AG04450 (cell line): ENCODE data around the gene E2F3. TPM values are rescaled to one million over a fixed set of nuclear protein-coding genes. Genes with fewer than 3 reads are reported as not detected.
A peak's percentile ranks its signal among the peaks of the same experiment; 100 is the strongest.

ENCODE experiments used
- CTCF ChIA-PET: fragments of 300-600, 350-600 bp; formaldehyde crosslinking; extraction: SDS; loops from one replicate; lab custom pipeline; 2022; ENCODE audit warnings: antibody characterized with exemption, inconsistent platforms; lab: Charles Lee
- POLR2A ChIA-PET: fragments of 350-600 bp; formaldehyde crosslinking; extraction: SDS; loops from one replicate; lab custom pipeline; 2021; ENCODE audit warnings: antibody characterized with exemption, inconsistent platforms; lab: Yijun Ruan, JAX
- DNase-seq: peaks from one replicate; pipeline ENCODE4 v3.0.0-alpha.2; 2011; ENCODE audit warnings: low read depth, low spot score
- H3K27ac ChIP-seq: one replicate; pipeline ENCODE4 v1.5.1; 2012; ENCODE audit warnings: low read depth, low read length, control low read depth
- H3K27me3 ChIP-seq: one replicate; pipeline ENCODE4 v1.6.0; 2012; ENCODE audit warnings: low read length; ENCODE audit not compliant: control insufficient read depth, insufficient read depth
- H3K4me3 ChIP-seq: 2 replicates; pipeline ENCODE4 v1.5.1; 2011; ENCODE audit warnings: mild to moderate bottlenecking, low read depth, low read length, control low read depth
- H3K9me3 ChIP-seq: 2 replicates; pipeline ENCODE4 v1.5.1; 2012; ENCODE audit warnings: low read length; ENCODE audit not compliant: control insufficient read depth, insufficient read depth
- CTCF ChIP-seq: IDR thresholded peaks from 2 replicates; pipeline ENCODE4 v1.5.1; 2011; ENCODE audit warnings: low read depth, low read length, control low read depth, inconsistent platforms
- polyA minus RNA-seq: library from RNA; depleted of rRNA, polyadenylated mRNA; stranded (reverse); fragments of >200 nt; gene quantifications from 2 replicates; pipeline ENCODE4 v1.2.3, GENCODE V29; 2011; rRNA and poly(A)+ RNA removed
- polyA plus RNA-seq: library from polyadenylated mRNA; depleted of rRNA; stranded (reverse); fragments of >200 nt; gene quantifications from 2 replicates; pipeline ENCODE4 v1.2.3, GENCODE V29; 2011; rRNA removed

Gene E2F3
- polyA plus RNA-seq: 10.4 and 10.7 TPM in 2 replicates
- 9.1 and 9.5 TPM in 2 replicates for polyA minus RNA-seq

DNA sequence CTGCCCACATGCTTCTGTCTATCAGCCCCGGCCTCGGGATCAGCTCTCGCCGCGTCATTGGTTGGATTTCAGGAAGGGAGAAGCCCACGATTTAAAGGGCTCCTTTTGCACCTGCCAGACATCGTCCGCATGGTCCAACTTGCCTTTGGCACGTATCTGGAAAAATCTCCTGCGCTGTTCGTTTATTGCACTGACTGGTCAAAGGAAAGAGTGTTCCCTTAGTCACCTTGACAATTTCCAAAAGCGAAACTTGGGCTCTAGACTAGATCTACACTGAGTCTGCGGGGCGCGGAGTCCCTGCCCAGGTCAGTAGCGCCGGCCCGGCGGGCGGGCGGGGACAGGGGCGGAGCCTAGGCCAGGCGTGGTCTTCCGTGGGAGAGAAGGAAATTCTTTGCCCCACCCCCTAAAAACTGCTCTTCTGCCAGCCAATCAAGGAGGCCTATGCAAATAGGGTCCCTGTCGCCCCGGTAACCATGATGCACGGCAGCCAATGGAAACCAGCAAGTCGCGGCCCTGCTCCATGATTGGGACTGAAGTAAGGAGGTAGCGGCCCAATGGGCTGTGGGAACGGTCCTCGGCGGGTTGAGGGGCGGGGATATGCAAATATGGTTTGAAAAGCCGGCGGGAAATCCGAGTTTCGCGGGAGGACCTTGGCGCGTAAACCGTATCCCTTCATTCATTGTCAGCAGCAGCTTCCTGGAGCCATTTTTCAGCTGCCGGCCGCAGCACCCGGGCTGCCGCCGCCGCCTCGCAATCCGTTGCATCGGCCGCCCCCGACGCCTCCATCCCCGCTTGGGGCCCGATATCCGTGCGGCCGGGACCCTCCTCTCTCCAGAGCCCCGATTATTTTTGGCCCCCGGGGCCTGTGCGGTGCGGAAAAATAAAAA is at the start of gene E2F3:
E2F3 (plus strand) TSS at position 675 of the 887 bp plus-strand sequence. CDS start 354 bp downstream, outside the sequence.
- TF ChIP-seq CTCF: no peak
- peak; percentile 100 for DNase-seq
- H3K9me3 ChIP-seq: no peaks in the 10 kb centered on the region; the same call in none of the 2 replicates
- POLR2A ChIA-PET: no interaction called here
- peak within 1 kb of the TSS; percentile 87 for H3K4me3 ChIP-seq
- no peaks in the 10 kb centered on the region for H3K27me3 ChIP-seq
- H3K27ac ChIP-seq: peak within 1 kb of the TSS; percentile 65
- CTCF ChIA-PET: interaction anchor here (2.4 kb wide), 1 partner anchor 126 kb away, joined by 8 read pairs; no protein-coding TSS in a partner anchor

DNA sequence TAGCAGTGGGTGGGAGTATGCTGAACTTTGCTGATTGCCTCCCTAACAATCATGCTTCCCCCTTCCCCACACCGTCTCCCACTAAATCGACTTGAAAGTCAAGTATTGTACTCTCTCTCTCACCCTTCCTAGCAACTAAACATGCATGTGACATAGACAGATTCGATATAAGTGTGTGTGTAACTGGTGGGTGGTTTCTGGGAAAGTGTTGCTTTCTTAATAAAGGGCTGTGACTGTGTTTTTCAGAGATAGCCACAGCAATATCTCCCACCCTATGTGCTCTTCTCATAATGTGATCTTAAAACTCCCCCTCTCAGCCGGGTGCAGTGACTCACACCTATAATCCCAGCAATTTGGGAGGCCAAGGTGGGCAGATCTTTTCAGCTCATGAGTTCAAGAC is 49.3 kb upstream of the E2F3 start:
- TF ChIP-seq CTCF: no peak
- no peak overlapping the region for H3K4me3 ChIP-seq
- CTCF ChIA-PET: interaction anchor here (0.7 kb wide), 1 partner anchor 16 kb away, joined by 8 read pairs; no protein-coding TSS in a partner anchor

DNA sequence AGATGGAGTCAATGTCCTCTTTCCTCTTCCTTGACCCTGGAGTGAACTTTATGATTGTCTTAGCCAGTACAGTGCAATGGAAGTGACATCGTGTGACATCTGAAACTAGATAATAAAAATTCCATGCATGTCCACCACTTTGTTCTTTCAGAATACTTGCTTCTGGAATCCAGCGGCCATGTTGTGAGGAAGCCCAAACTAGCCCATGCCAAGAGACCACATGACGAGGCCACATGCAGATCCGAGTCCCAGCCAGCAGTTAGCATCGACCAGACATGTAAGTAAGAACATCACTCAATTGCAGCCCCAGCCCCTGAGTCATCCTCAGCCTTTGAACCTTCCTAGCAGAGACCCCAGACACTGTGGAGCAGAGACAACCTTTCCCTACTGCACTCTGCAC is 48.5 kb upstream of the E2F3 start:
- TF ChIP-seq CTCF: no peak
- H3K27me3 ChIP-seq: no peaks in the 10 kb centered on the region
- no peak overlapping the region for H3K27ac ChIP-seq
- ChIA-PET POLR2A (no interaction called here), CTCF (interaction anchor here (0.7 kb wide), 2 partner anchors 17 to 28 kb away, joined by 6 to 8 read pairs; no protein-coding TSS in a partner anchor)
- H3K9me3 ChIP-seq: peaks cover 5% of the 10 kb centered on the region; the same call in 1 of the 2 replicates
- no peak for DNase-seq
- no peak overlapping the region for H3K4me3 ChIP-seq

More for the DNA sequence above, 49.3 kb upstream of the E2F3 start:
- no peak overlapping the region for H3K27ac ChIP-seq
- H3K27me3 ChIP-seq: no peaks in the 10 kb centered on the region
- DNase-seq: no peak
- POLR2A ChIA-PET: no interaction called here
- peaks cover 5% of the 10 kb centered on the region; the same call in 1 of the 2 replicates for H3K9me3 ChIP-seq

DNA sequence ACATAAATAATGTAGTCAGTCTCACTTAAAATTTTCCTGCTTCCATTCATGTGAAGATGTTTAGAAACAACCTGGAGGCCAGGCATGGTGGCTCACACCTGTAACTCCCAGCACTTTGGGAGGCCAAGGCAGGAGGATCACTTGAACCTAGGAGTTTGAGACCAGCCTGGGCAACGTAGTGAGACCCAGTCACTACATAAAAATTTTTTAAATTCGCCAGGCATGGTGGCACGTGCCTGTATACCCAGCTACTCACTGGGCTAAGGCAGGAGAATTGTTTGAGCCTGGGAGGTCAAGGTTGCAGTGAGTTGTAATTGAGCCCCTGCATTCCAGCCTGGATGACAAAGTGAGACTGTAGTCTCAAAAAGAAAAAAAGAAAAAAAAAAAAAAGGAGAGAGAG is 47.3 kb upstream of the E2F3 start:
- TF ChIP-seq CTCF: no peak
- H3K9me3 ChIP-seq: peaks cover 5% of the 10 kb centered on the region; the same call in 1 of the 2 replicates
- POLR2A ChIA-PET: interaction anchor here (0.7 kb wide), 1 partner anchor 50 kb away, joined by 7 read pairs; no protein-coding TSS in a partner anchor

More for the DNA sequence above, 47.3 kb upstream of the E2F3 start:
- Histone ChIP-seq H3K27me3 (no peaks in the 10 kb centered on the region), H3K4me3 (no peak overlapping the region), H3K27ac (no peak overlapping the region)
- CTCF ChIA-PET: no interaction called here
- no peak for DNase-seq
